GM21423 (cell line): ENCODE results near the gene IGSF11.
"Not testable (repeated sequence)": the region's sequence is repeated elsewhere in the genome, so short reads cannot be mapped to it uniquely, and the experiment has no call there.

Source experiments
- ATAC-seq: cut with Tn5 transposase; IDR thresholded peaks from one replicate; pipeline ENCODE4 v1.9.1; 2021; ENCODE audit warnings: mild to moderate bottlenecking, moderate library complexity; ENCODE audit not compliant: unreplicated experiment

The IGSF11 gene

GRCh38 chr3:118990823-118991560 lies 43.7 kb downstream of the IGSF11 start:
- no peak for ATAC-seq

- ATAC-seq, result no peak
These were observed 46.2 kb downstream of the IGSF11 start for GRCh38 chr3:118988198-118989130.

- ATAC-seq, result no peak
These were observed 47.2 kb downstream of the IGSF11 start for GRCh38 chr3:118987477-118987876.

GRCh38 chr3:118986734-118987133 lies 47.9 kb downstream of the IGSF11 start:
- ATAC-seq, result no peak

GRCh38 chr3:118984699-118985098 lies 49.9 kb downstream of the IGSF11 start:
- no peak for ATAC-seq

- no peak for ATAC-seq
These were observed 53.0 kb downstream of the IGSF11 start for GRCh38 chr3:118981494-118982134.

GRCh38 chr3:118980832-118981231 lies 53.8 kb downstream of the IGSF11 start:
- no peak for ATAC-seq

- no peak for ATAC-seq
These were observed 56.3 kb downstream of the IGSF11 start for GRCh38 chr3:118978393-118978758.

GRCh38 chr3:118977671-118978392 lies 56.8 kb downstream of the IGSF11 start:
- no peak for ATAC-seq

- no peak for ATAC-seq
These were observed 57.5 kb downstream of the IGSF11 start for GRCh38 chr3:118977118-118977517.

- not testable (repeated sequence) for ATAC-seq
These were observed 59.2 kb downstream of the IGSF11 start for GRCh38 chr3:118975476-118975875.

- no peak for ATAC-seq
These were observed 60.1 kb downstream of the IGSF11 start for GRCh38 chr3:118974356-118975097.

- no peak for ATAC-seq
These were observed 61.6 kb downstream of the IGSF11 start for GRCh38 chr3:118973050-118973449.

- ATAC-seq, result no peak
These were observed 63.8 kb downstream of the IGSF11 start for GRCh38 chr3:118970819-118971218.

- ATAC-seq, result no peak
These were observed 66.0 kb downstream of the IGSF11 start for GRCh38 chr3:118968640-118969039.

- no peak for ATAC-seq
These were observed 66.5 kb downstream of the IGSF11 start for GRCh38 chr3:118968111-118968510.

- no peak for ATAC-seq
These were observed 67.9 kb downstream of the IGSF11 start for GRCh38 chr3:118966700-118967099.

- no peak for ATAC-seq
These were observed 70.9 kb downstream of the IGSF11 start for GRCh38 chr3:118963711-118964110.

- no peak for ATAC-seq
These were observed 73.7 kb downstream of the IGSF11 start for GRCh38 chr3:118960876-118961450.
